Measurements from ENCODE around the gene ST6GAL1. TPM values are rescaled to one million over a fixed set of nuclear protein-coding genes. Genes with fewer than 3 reads are reported as not detected.
A peak's percentile ranks its signal among the peaks of the same experiment; 100 is the strongest.

Gene ST6GAL1
- total and polyA plus RNA-seq, 2 of the 8 experiments (the other 6 are each of a cell fraction or from before 2014, with no cell fraction given), result 62.8 to 80.9 TPM

DNA sequence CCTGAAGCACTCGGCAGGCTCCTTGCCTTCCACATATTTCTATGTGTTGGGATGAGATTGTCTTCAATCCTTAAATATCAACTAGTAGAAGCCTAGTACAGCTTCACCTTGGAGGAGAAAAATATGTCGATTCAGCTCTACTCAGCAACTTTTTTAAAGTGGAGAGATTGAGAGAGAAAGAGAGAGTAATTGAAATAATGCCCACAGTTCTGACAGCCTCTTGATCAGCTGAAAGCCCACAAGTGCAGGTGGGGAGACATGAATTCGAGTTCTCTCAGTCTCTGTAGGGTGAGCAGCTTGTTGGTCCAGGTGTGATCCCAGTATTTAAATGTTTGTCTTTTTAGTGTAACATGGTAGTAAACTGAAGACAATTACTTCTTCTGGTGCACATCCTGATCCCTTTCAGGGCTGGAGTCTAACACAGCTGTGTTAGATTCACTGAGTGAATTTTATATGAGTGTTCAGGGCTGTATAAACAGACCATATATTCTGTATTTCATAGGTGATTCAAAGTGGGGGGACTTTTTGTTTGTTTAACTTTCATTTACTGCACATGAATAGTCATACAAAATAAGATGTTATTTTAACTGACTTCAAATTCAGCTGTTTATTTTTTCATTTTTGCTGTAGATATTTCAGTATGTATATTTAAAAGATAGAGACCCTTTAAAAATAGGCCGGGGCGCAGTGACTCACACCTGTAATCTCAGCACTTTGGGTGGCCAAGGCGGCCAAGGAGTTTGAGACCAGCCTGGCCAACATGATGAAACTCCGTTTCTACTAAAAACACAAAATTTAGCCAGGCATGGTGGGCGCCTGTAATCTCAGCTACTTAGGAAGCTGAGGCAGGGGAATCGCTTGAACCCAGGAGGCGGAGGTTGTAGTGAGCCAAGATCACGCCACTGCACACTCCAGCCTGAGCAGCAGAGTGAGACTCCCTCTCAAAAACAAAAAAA, 64.0 kb downstream of the ST6GAL1 start:
- H3K79me1 ChIP-seq (ENCODE audit: low read depth, low read length), result peaks cover 15% of the 10 kb centered on the region
- H3K23ac ChIP-seq (ENCODE audit: insufficient read length), result no peak overlapping the region
- H2BK20ac ChIP-seq (ENCODE audit: low read length), result no peak overlapping the region
- no peak overlapping the region for H3K9ac ChIP-seq (replicated peaks in 1 of 4; ENCODE audit: extremely low read depth in 1 of 4, low read depth in 3 of 4, low read length in 3 of 4)
- no peak overlapping the region for H2BK5ac ChIP-seq (ENCODE audit: low read depth, low read length)
- no peak overlapping the region for H2AK5ac ChIP-seq (ENCODE audit: low read depth, low read length)
- H4K20me1 ChIP-seq (replicated peaks in 1 of 2; ENCODE audit: control insufficient read depth in 1 of 2, insufficient read depth in 2 of 2, low read length in 2 of 2), result peaks cover 0 to 3% of the 10 kb centered on the region in 2 experiments
- 91% methylated on average over 11 of the region's 11 CpGs; no CpG with 5 or more reads in 1 of the 2 experiments for WGBS, 2 experiments (ENCODE audit: extremely low coverage in 1 of 2, insufficient coverage in 1 of 2, insufficient read length in 1 of 2, insufficient replicate concordance in 2 of 2, low coverage in 1 of 2, low lambda C conversion rate in 2 of 2, missing lambda C conversion rate in 1 of 2)
- H3K4me1 ChIP-seq (replicated peaks in 1 of 4; ENCODE audit: control insufficient read depth in 3 of 4, insufficient read depth in 4 of 4, low read length in 3 of 4), result peaks cover 2 to 11% (median 6%) of the 10 kb centered on the region in 4 experiments; a peak in 6 of 7 replicates
- H3K27me3 ChIP-seq (replicated peaks in 1 of 4; ENCODE audit: control insufficient read depth in 3 of 4, extremely low read depth in 1 of 4, insufficient read depth in 3 of 4, low read length in 3 of 4), result no peaks in the 10 kb centered on the region
- DNase-seq (ENCODE audit: low read depth in 1 of 2, low spot score in 2 of 2) (no peak), FAIRE-seq (no peak)
- H2BK12ac ChIP-seq (ENCODE audit: low read depth, low read length), result peak overlapping the region; percentile 71; the same call in 1 of the 2 replicates
- H3K23me2 ChIP-seq (ENCODE audit: low read depth, low read length), result peaks cover 2% of the 10 kb centered on the region; the same call in 1 of the 2 replicates
- H3K36me3 ChIP-seq (ENCODE audit: control insufficient read depth in 2 of 4, insufficient read depth in 4 of 4, low read length in 3 of 4), result peaks cover 0 to 21% (median 10%) of the 10 kb centered on the region in 4 experiments; a peak in 6 of 8 replicates
- no peak overlapping the region for H2BK120ac ChIP-seq (replicated peaks; ENCODE audit: low read depth, low read length)
- ChIA-PET POLR2A (ENCODE audit: partially characterized antibody) (interaction anchor here (1.0 kb wide), 1 partner anchor 210 kb away, joined by 3 read pairs; no protein-coding TSS in a partner anchor), CTCF (ENCODE audit: partially characterized antibody) (interaction anchor here (0.6 to 1.6 kb wide), 5 partner anchors 9 to 145 kb away, joined by 3 to 4 read pairs (median 3); no protein-coding TSS in a partner anchor)
- H2BK15ac ChIP-seq (ENCODE audit: low read length), result no peak overlapping the region
- peaks cover 0 to 25% of the 10 kb centered on the region in 2 experiments; a peak in 2 of 4 replicates for H3K79me2 ChIP-seq (ENCODE audit: control insufficient read depth in 1 of 2, insufficient read depth in 2 of 2, low read length in 2 of 2)
- H3K4ac ChIP-seq (replicated peaks; ENCODE audit: insufficient read length, low read depth, low read length), result no peak overlapping the region
- TF ChIP-seq POLR2AphosphoS5 (IDR thresholded peaks at IDR 0.05; ENCODE audit: low read depth, low read length), result no peak
- TF ChIP-seq GTF2F1 (IDR thresholded peaks at IDR 0.05; ENCODE audit: borderline replicate concordance, low read depth, low read length), result no peak
- no peak for TF ChIP-seq SIX5 (IDR thresholded peaks at IDR 0.05; ENCODE audit: low read depth, low read length)
- no peak for TF ChIP-seq YY1 (IDR thresholded peaks at IDR 0.05; ENCODE audit: low read depth, low read length)
- no peak for TF ChIP-seq RAD21 (IDR thresholded peaks at IDR 0.05 in 1 of 2, conservative IDR thresholded peaks at IDR 0.05 in 1 of 2; ENCODE audit: low read depth in 2 of 2, low read length in 2 of 2)
- TF ChIP-seq HDAC2 (IDR thresholded peaks at IDR 0.05; ENCODE audit: borderline replicate concordance in 1 of 2, low read depth in 2 of 2, low read length in 2 of 2), result no peak
- no peak for TF ChIP-seq CHD2 (IDR thresholded peaks at IDR 0.05; ENCODE audit: low read length)
- no peaks in the 10 kb centered on the region for H3K9me3 ChIP-seq (ENCODE audit: insufficient read depth in 2 of 2, low read depth in 1 of 2, low read length in 1 of 2)
- no peak overlapping the region for H3K4me2 ChIP-seq (ENCODE audit: insufficient read depth in 1 of 2, low read depth in 2 of 2, low read length in 2 of 2)
- H3K27ac ChIP-seq (ENCODE audit: low read depth, low read length), result no peak overlapping the region
- H3K4me3 ChIP-seq (ENCODE audit: extremely low read depth in 1 of 4, insufficient read depth in 2 of 4, low read depth in 3 of 4, low read length in 4 of 4), result no peak overlapping the region
- no peak overlapping the region for H2AFZ ChIP-seq (ENCODE audit: low read length)
- no peak overlapping the region for H3K14ac ChIP-seq (ENCODE audit: insufficient read length)
- H4K5ac ChIP-seq (ENCODE audit: insufficient read length, low read depth, low read length), result no peak overlapping the region
- H4K8ac ChIP-seq (ENCODE audit: extremely low read depth, insufficient read depth, low read length), result no peak overlapping the region
- no peak overlapping the region for H4K91ac ChIP-seq (replicated peaks; ENCODE audit: insufficient read length, low read length)
- no peak overlapping the region for H3K56ac ChIP-seq (replicated peaks; ENCODE audit: insufficient read length, low read depth, low read length)
- H3K18ac ChIP-seq (ENCODE audit: extremely low read depth, low read length), result no peak overlapping the region

Data from H1 (cell line).